ENCODE data around the gene TLX1. TPM values are rescaled to one million over a fixed set of nuclear protein-coding genes. Genes with fewer than 3 reads are reported as not detected.

TLX1 gene
- total and polyA plus RNA-seq, 9 of the 15 experiments (the other 6 are each of a cell fraction or from before 2014, with no cell fraction given) = 0.03 to 3.3 (median 0.19) TPM; not detected in 1

GRCh38 chr10:101166430-101166829 lies 35.3 kb downstream of the TLX1 start:
- in situ Hi-C loops (cut with MboI) (no loop called here), intact Hi-C loops (cut with micrococcal nuclease) (no loop called here)
- ChIA-PET CTCF (ENCODE audit: low intra/inter-chr PET ratio) (no interaction called here), POLR2A (interaction anchor here (0.6 kb wide), 1 partner anchor 1217 kb away, joined by 3 read pairs; no protein-coding TSS in a partner anchor)
- Histone ChIP-seq H3K9me1 (ENCODE audit: control insufficient read depth, insufficient read depth, low read length) (no peaks in the 10 kb centered on the region), H3K79me2 (ENCODE audit: control insufficient read depth, insufficient read depth, low read length) (no peaks in the 10 kb centered on the region), H3K4me2 (ENCODE audit: insufficient read depth, low read length) (no peak overlapping the region), H3K9me3 (replicated peaks; ENCODE audit: control insufficient read depth, insufficient read depth, low read depth, low read length) (no peaks in the 10 kb centered on the region), H2AFZ (ENCODE audit: low read depth, low read length) (no peak overlapping the region), H3K36me3 (ENCODE audit: control insufficient read depth, insufficient read depth, low read length) (no peaks in the 10 kb centered on the region), H3K27ac (ENCODE audit: extremely low read depth, low read depth, low read length) (no peak overlapping the region), H4K20me1 (replicated peaks; ENCODE audit: control insufficient read depth, insufficient read depth, low read length) (no peaks in the 10 kb centered on the region), H3K4me1 (replicated peaks in 1 of 2; ENCODE audit: control insufficient read depth in 2 of 2, insufficient read depth in 2 of 2, low read length in 2 of 2) (no peaks in the 10 kb centered on the region), H3K27me3 (ENCODE audit: control insufficient read depth in 2 of 2, insufficient read depth in 2 of 2, low read length in 2 of 2) (peaks cover 0 to 6% of the 10 kb centered on the region in 2 experiments; a peak in 2 of 5 replicates), H3K4me3 (no peak overlapping the region), H3K9ac (ENCODE audit: insufficient read depth in 1 of 2, low read depth in 2 of 2, low read length in 2 of 2) (no peak overlapping the region)
- ATAC-seq (no peak), DNase-seq (ENCODE audit: extremely low read depth in 1 of 4, low spot score in 3 of 4) (no peak), FAIRE-seq (no peak)
- 4% methylated on average over 2 of the region's 2 CpGs for WGBS (ENCODE audit: insufficient coverage, low coverage, missing lambda C conversion rate)
- BruUV-seq (replicated peaks) = no TSS peak
- TF ChIP-seq ZNF668 (CRISPR knock-in tag; IDR thresholded peaks at IDR 0.05) = no peak
- no peak for TF ChIP-seq WHSC1 (IDR thresholded peaks at IDR 0.05; ENCODE audit: low read length)
- TF ChIP-seq, protein P1, sequence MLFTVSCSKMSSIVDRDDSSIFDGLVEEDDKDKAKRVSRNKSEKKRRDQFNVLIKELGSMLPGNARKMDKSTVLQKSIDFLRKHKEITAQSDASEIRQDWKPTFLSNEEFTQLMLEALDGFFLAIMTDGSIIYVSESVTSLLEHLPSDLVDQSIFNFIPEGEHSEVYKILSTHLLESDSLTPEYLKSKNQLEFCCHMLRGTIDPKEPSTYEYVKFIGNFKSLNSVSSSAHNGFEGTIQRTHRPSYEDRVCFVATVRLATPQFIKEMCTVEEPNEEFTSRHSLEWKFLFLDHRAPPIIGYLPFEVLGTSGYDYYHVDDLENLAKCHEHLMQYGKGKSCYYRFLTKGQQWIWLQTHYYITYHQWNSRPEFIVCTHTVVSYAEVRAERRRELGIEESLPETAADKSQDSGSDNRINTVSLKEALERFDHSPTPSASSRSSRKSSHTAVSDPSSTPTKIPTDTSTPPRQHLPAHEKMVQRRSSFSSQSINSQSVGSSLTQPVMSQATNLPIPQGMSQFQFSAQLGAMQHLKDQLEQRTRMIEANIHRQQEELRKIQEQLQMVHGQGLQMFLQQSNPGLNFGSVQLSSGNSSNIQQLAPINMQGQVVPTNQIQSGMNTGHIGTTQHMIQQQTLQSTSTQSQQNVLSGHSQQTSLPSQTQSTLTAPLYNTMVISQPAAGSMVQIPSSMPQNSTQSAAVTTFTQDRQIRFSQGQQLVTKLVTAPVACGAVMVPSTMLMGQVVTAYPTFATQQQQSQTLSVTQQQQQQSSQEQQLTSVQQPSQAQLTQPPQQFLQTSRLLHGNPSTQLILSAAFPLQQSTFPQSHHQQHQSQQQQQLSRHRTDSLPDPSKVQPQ (CRISPR knock-in tag; IDR thresholded peaks at IDR 0.05; ENCODE audit: borderline replicate concordance) = no peak
- TF ChIP-seq, protein P2, sequence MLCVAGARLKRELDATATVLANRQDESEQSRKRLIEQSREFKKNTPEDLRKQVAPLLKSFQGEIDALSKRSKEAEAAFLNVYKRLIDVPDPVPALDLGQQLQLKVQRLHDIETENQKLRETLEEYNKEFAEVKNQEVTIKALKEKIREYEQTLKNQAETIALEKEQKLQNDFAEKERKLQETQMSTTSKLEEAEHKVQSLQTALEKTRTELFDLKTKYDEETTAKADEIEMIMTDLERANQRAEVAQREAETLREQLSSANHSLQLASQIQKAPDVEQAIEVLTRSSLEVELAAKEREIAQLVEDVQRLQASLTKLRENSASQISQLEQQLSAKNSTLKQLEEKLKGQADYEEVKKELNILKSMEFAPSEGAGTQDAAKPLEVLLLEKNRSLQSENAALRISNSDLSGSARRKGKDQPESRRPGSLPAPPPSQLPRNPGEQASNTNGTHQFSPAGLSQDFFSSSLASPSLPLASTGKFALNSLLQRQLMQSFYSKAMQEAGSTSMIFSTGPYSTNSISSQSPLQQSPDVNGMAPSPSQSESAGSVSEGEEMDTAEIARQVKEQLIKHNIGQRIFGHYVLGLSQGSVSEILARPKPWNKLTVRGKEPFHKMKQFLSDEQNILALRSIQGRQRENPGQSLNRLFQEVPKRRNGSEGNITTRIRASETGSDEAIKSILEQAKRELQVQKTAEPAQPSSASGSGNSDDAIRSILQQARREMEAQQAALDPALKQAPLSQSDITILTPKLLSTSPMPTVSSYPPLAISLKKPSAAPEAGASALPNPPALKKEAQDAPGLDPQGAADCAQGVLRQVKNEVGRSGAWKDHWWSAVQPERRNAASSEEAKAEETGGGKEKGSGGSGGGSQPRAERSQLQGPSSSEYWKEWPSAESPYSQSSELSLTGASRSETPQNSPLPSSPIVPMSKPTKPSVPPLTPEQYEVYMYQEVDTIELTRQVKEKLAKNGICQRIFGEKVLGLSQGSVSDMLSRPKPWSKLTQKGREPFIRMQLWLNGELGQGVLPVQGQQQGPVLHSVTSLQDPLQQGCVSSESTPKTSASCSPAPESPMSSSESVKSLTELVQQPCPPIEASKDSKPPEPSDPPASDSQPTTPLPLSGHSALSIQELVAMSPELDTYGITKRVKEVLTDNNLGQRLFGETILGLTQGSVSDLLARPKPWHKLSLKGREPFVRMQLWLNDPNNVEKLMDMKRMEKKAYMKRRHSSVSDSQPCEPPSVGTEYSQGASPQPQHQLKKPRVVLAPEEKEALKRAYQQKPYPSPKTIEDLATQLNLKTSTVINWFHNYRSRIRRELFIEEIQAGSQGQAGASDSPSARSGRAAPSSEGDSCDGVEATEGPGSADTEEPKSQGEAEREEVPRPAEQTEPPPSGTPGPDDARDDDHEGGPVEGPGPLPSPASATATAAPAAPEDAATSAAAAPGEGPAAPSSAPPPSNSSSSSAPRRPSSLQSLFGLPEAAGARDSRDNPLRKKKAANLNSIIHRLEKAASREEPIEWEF (CRISPR knock-in tag; IDR thresholded peaks at IDR 0.05) = no peak
- TF ChIP-seq E2F3 (CRISPR knock-in tag; IDR thresholded peaks at IDR 0.05) = no peak
- no peak for TF ChIP-seq TOE1 (IDR thresholded peaks at IDR 0.05; ENCODE audit: borderline replicate concordance)
- no peak for TF ChIP-seq TOE1 (CRISPR knock-in tag; IDR thresholded peaks at IDR 0.05; ENCODE audit: borderline replicate concordance, low read depth)
- no peak for TF ChIP-seq RFX7 (CRISPR knock-in tag; IDR thresholded peaks at IDR 0.05)
- no peak for TF ChIP-seq BRCA1 (IDR thresholded peaks at IDR 0.05)
- no peak for TF ChIP-seq BRCA1 (CRISPR knock-in tag; IDR thresholded peaks at IDR 0.05)
- TF ChIP-seq MTF1 (CRISPR knock-in tag; IDR thresholded peaks at IDR 0.05; ENCODE audit: borderline replicate concordance) = no peak
- TF ChIP-seq ETS1 (conservative IDR thresholded peaks at IDR 0.05; ENCODE audit: control insufficient read depth, low read depth, low read length) = no peak
- TF ChIP-seq BRD9 (IDR thresholded peaks at IDR 0.05; ENCODE audit: low read depth, partially characterized antibody) = no peak
- TF ChIP-seq TBP (optimal IDR thresholded peaks at IDR 0.05; ENCODE audit: low read depth, low read length) = no peak
- no peak for TF ChIP-seq ZNF507 (tag; conservative IDR thresholded peaks at IDR 0.05)
- no peak for TF ChIP-seq RFX5 (IDR thresholded peaks at IDR 0.05; ENCODE audit: low read depth, low read length)
